Kidney (tissue), 14 donors: Measurements from ENCODE around the gene FAM184B. TPM values are rescaled to one million over a fixed set of nuclear protein-coding genes. Genes with fewer than 3 reads are reported as not detected.
"Not testable (repeated sequence)": the region's sequence is repeated elsewhere in the genome, so short reads cannot be mapped to it uniquely, and the experiment has no call there.

ENCODE experiments used
- DNase-seq, 5 donors: peaks; one replicate each; pipeline ENCODE4 v3.0.0-alpha.2; 2013 to 2020
- FAIRE-seq: peaks from 2 replicates; lab custom pipeline; 2012; peaks lifted over from hg19 to GRCh38; lab: Jason Lieb, UNC
- H3K27ac ChIP-seq, 2 donors: one replicate each; pipeline ENCODE4 v1.7.0; 2013; ENCODE audit warnings: low read depth in 2 of 2, low read length in 2 of 2, inconsistent platforms in 1 of 2
- H3K27me3 ChIP-seq: one replicate; pipeline ENCODE4 v1.7.1; 2013; ENCODE audit warnings: low read length, inconsistent platforms; ENCODE audit not compliant: control insufficient read depth, insufficient read depth
- H3K36me3 ChIP-seq, 3 donors: one replicate each; pipeline versions ENCODE4 v1.7.0 to v1.7.1; 2013; ENCODE audit warnings: low read length in 3 of 3, control low read depth in 1 of 3, inconsistent platforms in 1 of 3; ENCODE audit not compliant: insufficient read depth in 3 of 3, control insufficient read depth in 2 of 3
- H3K4me1 ChIP-seq, 3 donors: one replicate each; pipeline versions ENCODE4 v1.7.0 to v1.7.1; 2013; ENCODE audit warnings: low read length in 3 of 3, inconsistent platforms in 1 of 3, low read depth in 1 of 3; ENCODE audit not compliant: control insufficient read depth in 2 of 3, insufficient read depth in 2 of 3
- H3K4me3 ChIP-seq, 3 donors: one replicate each; pipeline versions ENCODE4 v1.7.0 to v1.8.1; 2013; ENCODE audit warnings: low read length in 3 of 3, control low read depth in 1 of 3, inconsistent platforms in 1 of 3
- H3K9ac ChIP-seq, 3 donors: one replicate each; pipeline versions ENCODE4 v1.7.0 to v1.7.1; 2013; ENCODE audit warnings: low read length in 3 of 3, control low read depth in 1 of 3, inconsistent platforms in 1 of 3
- H3K9me3 ChIP-seq, 3 donors: one replicate each; pipeline versions ENCODE4 v1.7.0 to v1.7.1; 2013; ENCODE audit warnings: low read length in 3 of 3, control low read depth in 1 of 3, inconsistent platforms in 1 of 3; ENCODE audit not compliant: control insufficient read depth in 2 of 3, insufficient read depth in 1 of 3
- CTCF ChIP-seq: IDR thresholded peaks from 3 replicates; pipeline ENCODE4 v1.5.1; 2012; ENCODE audit warnings: mild to moderate bottlenecking, moderate library complexity, borderline replicate concordance; ENCODE audit not compliant: insufficient read depth; ENCODE audit errors: extremely low read depth
- intact Hi-C: fragments of 100-400 bp; cut with DNase I; formaldehyde crosslinking; loops from one replicate; pipeline ENCODE4 v1.11.1; 2022
- polyA plus RNA-seq: library from polyadenylated mRNA; stranded (reverse); fragments of 350-450 nt; fragmentation: Illumina TruSeq; extraction: RNeasy Lipid Tissue Mini Kit (QIAGEN cat#74804); gene quantifications from one replicate; pipeline ENCODE4 v1.2.3, GENCODE V29; 2014; ENCODE audit warnings: low read depth, low replicate concordance; ENCODE audit not compliant: insufficient read depth
- total RNA-seq: library from RNA; stranded (reverse); fragmentation: NEBNext Ultra II Directional; extraction: Animal tissue kit (Norgen Biotek cat#: 25700); gene quantifications from one replicate; pipeline ENCODE4 v1.2.1, GENCODE V29; 2021
- donor health status: control.
- donor health status: control.
- donor health status: control.
- donor health status: control.
- donor health status: control.
- donor health status: DM: yes; HTN: yes; CAD: no.
- donor health status: Normal renal cell carcinoma (clear cell type).

FAM184B gene
- total and polyA plus RNA-seq, 2 donors from 2014 or later: 0.09 to 0.39 TPM

GRCh38 chr4:17665346-17665745, 116.1 kb downstream of the FAM184B start:
- Histone ChIP-seq H3K4me1 (peaks cover 0 to 4% (median 2%) of the 10 kb centered on the region in 3 donors), H3K27ac (no peak overlapping the region), H3K9me3 (no peaks in the 10 kb centered on the region), H3K4me3 (no peak overlapping the region), H3K36me3 (no peaks in the 10 kb centered on the region), H3K27me3 (no peaks in the 10 kb centered on the region), H3K9ac (no peak overlapping the region)
- intact Hi-C loops: no loop called here
- DNase-seq: no peak
- FAIRE-seq: no peak
- no peak for TF ChIP-seq CTCF

GRCh38 chr4:17664755-17665154, 116.7 kb downstream of the FAM184B start:
- TF ChIP-seq CTCF: no peak
- no peaks in the 10 kb centered on the region for H3K27me3 ChIP-seq
- H3K4me1 ChIP-seq: peaks cover 0 to 4% (median 2%) of the 10 kb centered on the region in 3 donors
- no peak overlapping the region for H3K27ac ChIP-seq
- no peaks in the 10 kb centered on the region for H3K36me3 ChIP-seq
- intact Hi-C loops: no loop called here
- DNase-seq (no peak), FAIRE-seq (no peak)
- no peak overlapping the region for H3K4me3 ChIP-seq
- no peaks in the 10 kb centered on the region for H3K9me3 ChIP-seq
- no peak overlapping the region for H3K9ac ChIP-seq

- DNase-seq: no peak
- Histone ChIP-seq H3K27me3 (no peaks in the 10 kb centered on the region), H3K27ac (no peak overlapping the region), H3K36me3 (no peaks in the 10 kb centered on the region), H3K9me3 (no peaks in the 10 kb centered on the region), H3K9ac (no peak overlapping the region), H3K4me1 (peaks cover 0 to 4% (median 2%) of the 10 kb centered on the region in 3 donors), H3K4me3 (no peak overlapping the region)
- no peak for FAIRE-seq
- no peak for TF ChIP-seq CTCF
- intact Hi-C loops: no loop called here
Observed at GRCh38 chr4:17662694-17663093, 118.7 kb downstream of the FAM184B start.

GRCh38 chr4:17659196-17659595, 122.2 kb downstream of the FAM184B start:
- H3K9me3 ChIP-seq, H3K4me1 ChIP-seq, H3K27me3 ChIP-seq, H3K27ac ChIP-seq, H3K36me3 ChIP-seq, DNase-seq, H3K4me3 ChIP-seq, intact Hi-C loops, FAIRE-seq, H3K9ac ChIP-seq: not testable (repeated sequence)
